Kidney (tissue), 14 donors: ENCODE measurements around the gene DIRAS2. TPM values are rescaled to one million over a fixed set of nuclear protein-coding genes. Genes with fewer than 3 reads are reported as not detected.
A peak's percentile ranks its signal among the peaks of the same experiment; 100 is the strongest.

Source experiments
- DNase-seq, 5 donors: peaks; one replicate each; pipeline ENCODE4 v3.0.0-alpha.2; 2013 to 2020
- FAIRE-seq: peaks from 2 replicates; lab custom pipeline; 2012; peaks lifted over from hg19 to GRCh38; lab: Jason Lieb, UNC
- H3K27ac ChIP-seq, 2 donors: one replicate each; pipeline ENCODE4 v1.7.0; 2013; ENCODE audit warnings: low read depth in 2 of 2, low read length in 2 of 2, inconsistent platforms in 1 of 2
- H3K27me3 ChIP-seq: one replicate; pipeline ENCODE4 v1.7.1; 2013; ENCODE audit warnings: low read length, inconsistent platforms; ENCODE audit not compliant: control insufficient read depth, insufficient read depth
- H3K36me3 ChIP-seq, 3 donors: one replicate each; pipeline versions ENCODE4 v1.7.0 to v1.7.1; 2013; ENCODE audit warnings: low read length in 3 of 3, control low read depth in 1 of 3, inconsistent platforms in 1 of 3; ENCODE audit not compliant: insufficient read depth in 3 of 3, control insufficient read depth in 2 of 3
- H3K4me1 ChIP-seq, 3 donors: one replicate each; pipeline versions ENCODE4 v1.7.0 to v1.7.1; 2013; ENCODE audit warnings: low read length in 3 of 3, inconsistent platforms in 1 of 3, low read depth in 1 of 3; ENCODE audit not compliant: control insufficient read depth in 2 of 3, insufficient read depth in 2 of 3
- H3K4me3 ChIP-seq, 3 donors: one replicate each; pipeline versions ENCODE4 v1.7.0 to v1.8.1; 2013; ENCODE audit warnings: low read length in 3 of 3, control low read depth in 1 of 3, inconsistent platforms in 1 of 3
- H3K9ac ChIP-seq, 3 donors: one replicate each; pipeline versions ENCODE4 v1.7.0 to v1.7.1; 2013; ENCODE audit warnings: low read length in 3 of 3, control low read depth in 1 of 3, inconsistent platforms in 1 of 3
- H3K9me3 ChIP-seq, 3 donors: one replicate each; pipeline versions ENCODE4 v1.7.0 to v1.7.1; 2013; ENCODE audit warnings: low read length in 3 of 3, control low read depth in 1 of 3, inconsistent platforms in 1 of 3; ENCODE audit not compliant: control insufficient read depth in 2 of 3, insufficient read depth in 1 of 3
- CTCF ChIP-seq: IDR thresholded peaks from 3 replicates; pipeline ENCODE4 v1.5.1; 2012; ENCODE audit warnings: mild to moderate bottlenecking, moderate library complexity, borderline replicate concordance; ENCODE audit not compliant: insufficient read depth; ENCODE audit errors: extremely low read depth
- intact Hi-C: fragments of 100-400 bp; cut with DNase I; formaldehyde crosslinking; loops from one replicate; pipeline ENCODE4 v1.11.1; 2022
- polyA plus RNA-seq: library from polyadenylated mRNA; stranded (reverse); fragments of 350-450 nt; fragmentation: Illumina TruSeq; extraction: RNeasy Lipid Tissue Mini Kit (QIAGEN cat#74804); gene quantifications from one replicate; pipeline ENCODE4 v1.2.3, GENCODE V29; 2014; ENCODE audit warnings: low read depth, low replicate concordance; ENCODE audit not compliant: insufficient read depth
- total RNA-seq: library from RNA; stranded (reverse); fragmentation: NEBNext Ultra II Directional; extraction: Animal tissue kit (Norgen Biotek cat#: 25700); gene quantifications from one replicate; pipeline ENCODE4 v1.2.1, GENCODE V29; 2021
- donor health status: control.
- donor health status: control.
- donor health status: control.
- donor health status: control.
- donor health status: control.
- donor health status: DM: yes; HTN: yes; CAD: no.
- donor health status: Normal renal cell carcinoma (clear cell type).

Gene DIRAS2
- total and polyA plus RNA-seq, 2 donors from 2014 or later = 0.98 to 1.0 TPM

GRCh38 chr9:90611568-90611967, 31.1 kb downstream of the DIRAS2 start:
- H3K36me3 ChIP-seq = no peaks in the 10 kb centered on the region
- intact Hi-C loops = no loop called here
- no peak overlapping the region for H3K27ac ChIP-seq
- TF ChIP-seq CTCF = no peak
- no peaks in the 10 kb centered on the region for H3K27me3 ChIP-seq
- no peaks in the 10 kb centered on the region for H3K9me3 ChIP-seq
- DNase-seq = no peak
- no peak overlapping the region for H3K4me3 ChIP-seq
- H3K4me1 ChIP-seq = peaks cover 0 to 6% (median 3%) of the 10 kb centered on the region in 3 donors
- FAIRE-seq = no peak
- no peak overlapping the region for H3K9ac ChIP-seq

GRCh38 chr9:90611121-90611520, 31.5 kb downstream of the DIRAS2 start:
- intact Hi-C loops = no loop called here
- H3K9me3 ChIP-seq = no peaks in the 10 kb centered on the region
- no peak for TF ChIP-seq CTCF
- no peaks in the 10 kb centered on the region for H3K36me3 ChIP-seq
- H3K9ac ChIP-seq = no peak overlapping the region
- no peak overlapping the region for H3K27ac ChIP-seq
- FAIRE-seq (no peak), DNase-seq (no peak)
- no peak overlapping the region for H3K4me3 ChIP-seq
- no peaks in the 10 kb centered on the region for H3K27me3 ChIP-seq
- peaks cover 0 to 6% (median 3%) of the 10 kb centered on the region in 3 donors for H3K4me1 ChIP-seq

GRCh38 chr9:90607701-90608516, 34.7 kb downstream of the DIRAS2 start:
- no peak for TF ChIP-seq CTCF
- intact Hi-C loops = no loop called here
- no peak overlapping the region for H3K27ac ChIP-seq
- FAIRE-seq (no peak), DNase-seq (peak in 1 of 5 donors; percentile 0)
- no peaks in the 10 kb centered on the region for H3K9me3 ChIP-seq
- H3K27me3 ChIP-seq = no peaks in the 10 kb centered on the region
- peak overlapping the region in 2 of 3 donors; percentile 18 to 19 for H3K4me3 ChIP-seq
- no peak overlapping the region for H3K9ac ChIP-seq
- peaks cover 0 to 6% (median 3%) of the 10 kb centered on the region in 3 donors for H3K4me1 ChIP-seq
- no peaks in the 10 kb centered on the region for H3K36me3 ChIP-seq

GRCh38 chr9:90600029-90600428, 42.6 kb downstream of the DIRAS2 start:
- Histone ChIP-seq H3K4me1 (no peaks in the 10 kb centered on the region), H3K9me3 (no peaks in the 10 kb centered on the region), H3K36me3 (no peaks in the 10 kb centered on the region), H3K4me3 (no peak overlapping the region), H3K9ac (no peak overlapping the region), H3K27ac (no peak overlapping the region), H3K27me3 (no peaks in the 10 kb centered on the region)
- DNase-seq = no peak
- intact Hi-C loops = no loop called here
- no peak for TF ChIP-seq CTCF
- no peak for FAIRE-seq
